LoVo (cell line): ENCODE data around the gene FCGBP.
"Not testable (repeated sequence)": the region's sequence is repeated elsewhere in the genome, so short reads cannot be mapped to it uniquely, and the experiment has no call there.

Experiments used
- DNase-seq: peaks from one replicate; pipeline ENCODE4 v3.0.0-alpha.2; 2016; ENCODE audit warnings: low spot score

Gene FCGBP

DNA sequence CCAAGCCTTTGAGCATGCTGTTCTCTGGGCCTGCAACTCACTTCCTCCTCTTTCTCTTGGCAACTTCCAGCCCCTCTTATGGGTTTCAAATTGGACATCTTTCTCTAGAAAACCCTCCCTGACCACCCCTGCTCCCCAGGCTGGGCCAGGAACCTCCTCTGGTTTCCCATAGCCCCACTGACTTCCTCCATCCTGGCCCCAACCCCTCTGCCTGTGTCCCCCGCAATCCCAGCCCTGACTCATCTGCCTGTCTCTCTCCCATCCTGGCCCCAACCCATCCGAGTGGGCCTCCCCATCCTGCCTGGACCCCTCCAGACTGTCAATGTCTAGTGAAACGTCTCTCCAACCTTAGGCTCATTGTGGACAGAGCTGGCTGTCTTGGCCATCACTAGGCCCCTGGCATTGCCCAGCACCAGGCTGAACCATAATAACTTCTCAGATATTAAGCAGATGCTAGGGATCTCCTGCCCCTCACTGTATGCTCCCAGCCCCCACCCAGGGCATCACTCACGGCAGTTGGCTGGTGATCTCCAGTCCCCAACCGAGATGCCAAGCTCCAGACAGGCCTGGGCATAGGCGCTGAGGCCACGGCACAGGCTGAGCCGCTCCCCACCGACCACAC is 16.8 kb downstream of the FCGBP start:
- DNase-seq, result no peak

DNA sequence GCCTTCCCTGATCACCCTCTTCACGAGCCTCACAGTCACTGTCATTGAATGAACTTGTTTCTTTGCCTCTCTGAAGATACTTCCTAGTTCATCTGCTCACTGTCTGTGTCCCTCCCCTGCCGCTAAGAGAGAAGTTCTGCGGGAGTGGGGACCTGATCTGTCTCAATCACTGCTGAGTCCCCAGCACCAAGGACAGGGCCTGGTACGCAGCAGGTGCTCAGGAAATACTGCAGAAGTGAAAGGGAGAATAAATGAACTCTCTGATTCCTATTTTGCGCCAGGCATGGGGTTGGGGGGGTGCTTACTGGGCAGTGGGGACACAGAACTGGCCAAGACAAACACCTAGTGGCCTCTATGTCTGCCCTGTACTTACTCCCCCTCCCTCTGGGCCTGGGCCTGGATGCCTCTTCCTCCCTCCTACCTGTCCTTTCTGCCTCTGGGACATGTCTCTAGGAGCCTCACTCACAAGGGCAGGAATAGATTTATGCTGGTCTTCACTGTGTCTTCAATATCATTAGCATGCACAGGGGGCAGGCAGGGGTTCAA is 17.5 kb downstream of the FCGBP start:
- no peak for DNase-seq

DNA sequence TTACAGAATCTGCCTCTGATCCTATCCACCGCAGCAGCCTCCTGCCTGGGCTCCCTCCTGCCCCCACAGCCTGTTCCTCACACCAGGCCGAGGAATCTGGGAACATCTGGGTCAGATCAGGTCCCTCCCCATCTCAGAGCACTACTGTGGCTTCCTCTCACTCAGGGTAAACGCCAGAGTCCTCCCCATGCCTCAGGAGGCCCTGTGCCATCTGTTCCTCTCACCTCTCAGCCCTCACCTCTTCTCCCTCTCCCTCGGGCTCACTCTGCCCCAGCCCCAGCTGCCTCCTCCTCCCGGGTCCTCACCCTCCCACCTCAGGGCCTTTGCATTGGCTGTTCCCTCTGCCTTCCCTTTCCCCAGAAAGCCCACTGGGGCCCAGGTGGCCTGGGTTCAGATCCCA is 18.2 kb downstream of the FCGBP start:
- no peak for DNase-seq

DNA sequence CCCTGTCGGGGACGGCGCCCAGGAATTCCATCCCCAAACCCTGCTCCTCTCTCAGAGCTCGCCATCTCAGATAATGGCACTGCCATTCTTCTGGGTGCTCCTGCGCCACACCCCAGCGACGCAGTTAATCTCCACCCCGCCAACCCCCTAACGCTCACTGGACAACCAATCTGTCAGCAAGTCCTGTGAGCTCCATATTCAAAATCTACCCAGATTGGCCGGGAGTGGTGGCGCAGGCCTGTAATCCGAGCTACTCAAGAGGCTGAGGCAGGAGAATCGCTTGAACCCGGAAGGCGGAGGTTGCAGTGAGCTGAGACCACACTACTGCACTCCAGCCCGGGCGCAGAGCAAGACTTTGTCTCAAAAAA is 18.6 kb downstream of the FCGBP start:
- no peak for DNase-seq

DNA sequence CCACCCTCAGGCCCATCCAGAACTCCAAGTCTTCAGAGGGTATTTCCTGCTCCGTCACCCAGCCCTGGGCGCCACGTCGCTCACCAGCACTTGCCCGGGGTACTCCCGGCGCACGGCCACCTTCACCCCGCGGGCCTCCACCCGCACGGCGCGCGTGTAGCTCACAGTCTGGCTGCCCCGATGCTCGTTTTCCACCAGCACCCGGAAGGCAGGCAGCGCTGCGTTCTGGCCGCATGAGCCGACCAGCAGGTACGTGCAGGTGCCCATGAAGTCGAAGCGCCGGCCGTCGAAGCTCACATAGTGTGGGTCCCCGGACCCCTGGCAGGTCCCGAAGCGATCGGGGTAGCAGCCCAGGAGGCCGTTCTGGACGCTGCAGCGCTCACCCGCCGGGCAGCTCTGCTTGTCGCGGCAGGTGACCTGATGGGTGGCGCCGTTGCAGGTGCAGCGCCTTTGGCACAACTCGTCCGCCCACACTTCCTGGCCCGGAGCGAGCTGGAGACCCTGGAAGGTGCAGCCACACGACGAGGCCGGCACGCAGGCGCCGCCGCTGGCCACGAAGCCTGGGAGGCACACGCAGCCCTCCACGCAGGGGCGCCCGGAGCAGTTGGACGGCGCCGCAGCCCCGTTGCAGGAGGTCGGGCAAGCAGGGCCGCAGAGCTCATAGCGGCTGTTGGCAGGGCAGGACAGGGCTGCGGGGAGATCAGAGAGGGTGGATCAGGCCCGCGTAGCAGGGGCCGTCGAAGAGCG is 19.2 kb downstream of the FCGBP start:
- no peak for DNase-seq

DNA sequence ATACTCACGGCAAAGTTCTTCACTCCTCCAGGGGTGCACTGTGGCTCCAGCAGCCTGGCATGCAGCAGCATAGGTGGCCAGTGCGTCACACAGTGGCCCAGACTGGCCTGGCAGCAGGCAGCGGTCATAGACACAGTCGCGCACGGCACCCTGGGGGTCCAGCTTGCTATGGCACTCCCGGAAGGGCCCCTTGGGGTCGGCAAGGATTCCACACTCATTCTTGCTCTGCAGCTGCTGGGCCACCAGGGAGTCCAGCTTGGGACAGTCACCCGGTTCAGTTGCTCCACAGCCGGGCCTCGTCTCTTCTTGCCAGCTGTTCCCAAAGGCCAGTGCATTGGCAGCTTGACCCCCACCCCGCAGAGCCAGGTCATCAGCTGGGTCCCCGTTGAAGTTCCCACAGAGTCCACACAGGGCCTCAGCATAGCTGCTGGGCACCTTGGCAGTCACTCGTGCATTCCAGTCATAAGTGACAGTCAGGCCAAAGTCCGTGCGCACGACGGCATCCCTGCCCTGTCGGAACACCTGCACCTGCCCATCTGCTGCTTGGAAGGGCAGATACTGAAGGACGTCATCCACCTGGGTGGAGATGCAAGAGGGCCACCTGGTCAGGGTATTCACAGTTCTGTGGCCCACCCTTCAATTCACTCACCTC is 20.6 kb downstream of the FCGBP start:
- DNase-seq, result no peak

DNA sequence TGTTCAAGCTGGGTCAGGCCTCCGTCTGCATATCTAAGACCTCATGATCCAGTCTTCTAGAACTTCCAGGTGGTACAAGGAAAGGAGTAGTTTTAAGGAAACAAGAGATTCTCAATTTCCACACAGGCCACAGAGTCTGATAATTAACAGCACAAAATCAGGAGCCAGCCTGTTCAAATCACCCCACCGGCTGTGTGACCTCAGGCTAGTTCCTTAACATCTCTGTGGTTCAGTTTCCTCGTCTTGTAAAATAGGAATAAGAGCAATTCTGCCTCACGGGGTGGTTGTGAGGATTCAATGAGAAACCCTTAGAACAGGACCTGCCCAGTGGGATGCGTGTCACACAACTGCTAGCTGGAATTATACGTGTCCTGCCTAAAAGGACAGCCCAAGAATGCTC is 25.6 kb downstream of the FCGBP start:
- no peak for DNase-seq

DNA sequence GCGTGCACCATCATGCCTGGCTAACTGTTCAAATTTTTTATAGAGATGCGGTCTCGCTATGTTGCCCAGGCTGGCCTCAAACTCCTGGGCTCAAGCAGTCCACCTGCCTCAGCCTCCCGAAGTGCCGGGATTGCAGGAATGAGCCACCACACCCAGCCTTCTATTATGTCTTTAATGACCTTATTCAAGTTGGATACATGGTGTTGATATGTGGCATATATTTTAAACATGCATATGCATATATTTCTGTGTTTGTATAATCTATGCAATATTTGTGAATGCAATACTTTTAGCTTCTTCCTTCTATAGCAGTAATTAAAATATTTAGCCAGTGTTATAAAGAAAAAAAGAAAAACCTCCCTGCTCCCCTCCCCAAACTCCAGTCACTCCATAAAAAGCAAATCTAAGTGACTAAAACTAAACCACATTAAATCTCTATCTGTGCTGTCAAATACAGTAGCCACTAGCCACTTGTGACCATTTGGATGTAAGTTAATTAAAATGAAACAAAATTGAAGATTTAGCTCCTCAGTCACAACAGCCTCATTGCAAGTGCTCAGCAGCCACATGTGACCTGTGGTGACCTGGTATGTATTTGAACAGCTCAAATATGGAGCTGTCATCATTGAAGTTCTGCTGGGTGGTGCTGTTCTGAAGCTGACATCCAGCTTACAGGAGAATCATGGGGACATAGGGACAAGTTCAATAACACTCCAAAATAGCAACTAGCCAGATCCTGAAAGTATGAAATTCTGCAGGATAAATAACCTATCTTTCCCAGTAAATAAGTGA is 27.4 kb downstream of the FCGBP start:
- DNase-seq, result no peak

DNA sequence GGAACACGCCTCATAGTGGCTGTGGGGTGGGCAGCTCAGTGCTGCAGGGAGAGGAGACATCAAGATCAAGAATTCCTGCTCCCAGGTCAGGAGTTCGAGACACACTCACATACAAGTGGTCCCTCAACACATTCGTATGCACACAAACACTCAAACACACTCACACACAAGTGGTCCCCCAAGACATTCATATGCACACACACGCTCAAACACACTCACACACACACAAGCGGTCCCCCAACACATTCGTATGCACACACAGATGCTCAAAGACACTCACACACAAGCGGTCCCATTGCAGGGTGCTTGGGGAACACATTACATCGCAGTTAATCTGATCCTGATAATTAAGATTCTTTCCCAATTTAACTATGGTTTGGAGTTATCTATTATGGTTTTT is 28.2 kb downstream of the FCGBP start:
- DNase-seq, result no peak

DNA sequence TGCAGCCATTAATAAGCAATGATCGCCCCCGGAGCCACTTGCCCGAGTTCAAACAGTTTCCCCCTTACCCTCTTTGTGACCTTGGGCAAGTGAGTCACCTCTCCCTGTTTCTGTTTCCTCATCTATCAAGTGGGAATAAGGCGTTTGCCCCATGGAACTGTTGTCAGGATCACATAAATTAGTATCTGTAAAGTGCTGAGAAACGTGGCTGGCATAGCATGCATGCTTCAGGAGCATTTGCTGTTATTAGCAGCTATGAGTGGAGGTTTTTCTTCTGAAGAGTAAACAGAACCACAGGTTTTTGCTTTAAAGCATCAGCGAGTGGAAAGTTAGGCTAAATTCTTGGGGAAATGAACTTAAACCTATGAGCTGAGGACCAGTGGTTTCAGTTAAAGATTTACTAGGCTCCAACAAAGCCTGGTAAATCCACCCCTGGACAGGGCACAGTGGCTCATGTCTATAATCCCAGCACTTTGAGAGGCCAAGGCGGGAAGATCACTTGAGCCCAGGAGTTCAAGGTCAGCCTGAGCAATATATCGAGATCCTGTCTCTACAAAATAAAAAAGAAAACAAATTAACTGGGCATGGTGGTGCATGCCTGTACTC is 30.8 kb downstream of the FCGBP start:
- DNase-seq, result not testable (repeated sequence)

DNA sequence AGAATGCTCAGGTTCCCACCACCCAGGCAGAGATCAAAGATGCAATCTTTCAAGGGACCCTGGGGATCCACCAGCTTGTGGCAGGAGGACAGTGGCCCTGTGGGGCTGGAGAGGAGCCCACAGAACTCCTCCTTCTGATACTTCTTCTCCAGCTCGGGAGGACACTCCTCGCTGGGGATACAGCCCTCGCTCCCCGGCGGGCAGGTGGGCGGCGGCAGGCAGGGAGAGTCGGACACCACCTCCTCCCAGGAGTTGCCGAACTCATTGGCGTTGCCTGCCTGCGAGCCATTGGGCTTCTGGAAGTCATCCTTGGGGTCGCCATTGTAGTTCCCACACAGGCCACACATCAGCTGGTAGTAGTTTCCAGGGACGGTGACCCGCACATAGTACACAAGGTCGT is 32.1 kb downstream of the FCGBP start:
- not testable (repeated sequence) for DNase-seq

DNA sequence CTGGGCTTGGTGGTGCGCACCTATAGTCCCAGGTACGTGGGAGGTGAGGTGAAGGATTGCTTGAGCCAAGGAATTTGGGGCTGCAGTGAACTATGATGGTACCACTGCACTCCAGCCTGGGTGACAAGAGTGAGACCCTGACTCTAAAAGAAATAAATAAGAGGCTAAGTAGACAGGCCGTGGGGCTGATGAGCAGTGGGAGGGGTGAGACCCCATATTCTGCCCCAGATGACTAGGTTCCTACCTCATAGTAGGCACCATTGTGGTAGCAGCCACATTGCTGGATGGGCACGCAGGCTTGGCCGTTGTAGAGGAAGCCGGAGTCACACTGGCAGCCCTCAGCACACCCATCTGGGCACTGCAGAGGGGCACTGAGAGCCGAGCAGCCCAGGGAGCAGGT is 32.8 kb downstream of the FCGBP start:
- not testable (repeated sequence) for DNase-seq

DNA sequence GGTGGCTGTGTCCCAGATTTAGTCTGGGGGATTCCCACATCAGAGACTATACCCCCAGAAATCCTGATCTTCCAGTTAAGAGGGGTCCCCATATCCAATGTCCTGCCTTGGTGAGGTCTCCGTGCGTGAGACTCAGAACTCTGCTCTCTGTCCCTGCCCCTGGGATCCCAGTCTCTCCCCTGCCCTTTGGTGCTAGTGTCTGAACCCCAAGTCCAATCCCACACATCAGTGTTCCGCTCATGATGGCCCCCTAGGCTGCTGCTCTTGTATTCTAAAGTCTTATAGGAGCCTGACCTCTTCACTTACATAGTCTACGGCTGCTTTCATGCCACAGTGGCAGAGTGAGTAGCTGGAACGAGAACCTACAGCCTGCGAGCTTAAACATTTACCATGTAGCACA is 35.6 kb downstream of the FCGBP start:
- DNase-seq, result not testable (repeated sequence)

DNA sequence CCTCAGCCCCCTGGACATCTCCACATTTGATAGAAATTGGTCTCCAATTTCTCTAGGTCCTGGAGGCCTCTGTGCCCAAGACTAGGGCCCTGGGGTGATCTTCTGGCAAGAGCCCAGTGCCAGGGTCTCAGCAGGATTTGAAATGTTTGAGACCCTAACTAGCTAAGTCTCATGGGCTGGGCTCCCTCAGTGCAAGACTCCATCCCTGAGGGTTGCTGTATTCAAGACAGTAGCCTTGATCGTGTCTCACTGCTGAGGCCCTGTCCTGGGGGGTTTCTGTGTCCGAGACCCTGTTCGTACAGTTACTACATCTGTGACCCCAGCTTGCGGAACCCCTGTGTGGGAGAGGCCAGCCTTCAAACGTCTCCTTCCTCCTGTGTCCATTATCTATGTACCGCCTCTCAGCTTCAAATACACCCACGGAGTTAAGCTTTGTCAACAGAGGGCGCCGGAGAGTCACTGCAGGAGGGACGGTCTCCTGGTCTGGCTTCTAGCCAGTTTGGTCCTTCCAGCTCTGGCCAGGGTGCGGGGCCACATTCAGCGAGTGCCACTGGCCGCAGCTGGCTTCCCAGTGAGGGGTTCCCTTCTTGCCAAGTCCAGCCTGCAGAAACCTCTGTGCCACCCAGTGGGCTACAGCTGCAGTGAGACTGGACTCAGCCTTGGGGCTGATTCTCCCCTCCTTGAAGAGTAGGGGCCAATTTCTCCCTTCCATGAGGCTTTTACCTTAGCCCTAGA is 36.8 kb downstream of the FCGBP start:
- DNase-seq, result peak; percentile 56

DNA sequence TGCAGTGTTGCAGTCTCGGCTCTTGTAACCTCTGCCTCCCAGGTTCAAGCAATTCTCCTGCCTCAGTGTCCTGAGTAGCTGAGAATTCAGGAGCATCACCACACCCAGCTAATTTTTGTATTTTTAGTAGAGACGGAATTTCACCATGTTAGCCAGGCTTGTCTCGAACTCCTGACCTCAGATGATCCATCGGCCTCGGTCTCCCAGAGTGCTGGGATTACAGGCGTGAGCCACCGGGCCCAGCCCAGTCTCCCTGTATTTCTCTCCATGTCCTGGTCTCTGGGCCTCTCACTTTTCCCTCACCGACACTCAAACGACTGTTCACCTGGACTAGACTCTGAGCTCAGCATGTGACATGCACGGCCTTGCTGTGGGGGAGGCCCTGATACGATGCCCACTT is 39.3 kb downstream of the FCGBP start:
- not testable (repeated sequence) for DNase-seq

DNA sequence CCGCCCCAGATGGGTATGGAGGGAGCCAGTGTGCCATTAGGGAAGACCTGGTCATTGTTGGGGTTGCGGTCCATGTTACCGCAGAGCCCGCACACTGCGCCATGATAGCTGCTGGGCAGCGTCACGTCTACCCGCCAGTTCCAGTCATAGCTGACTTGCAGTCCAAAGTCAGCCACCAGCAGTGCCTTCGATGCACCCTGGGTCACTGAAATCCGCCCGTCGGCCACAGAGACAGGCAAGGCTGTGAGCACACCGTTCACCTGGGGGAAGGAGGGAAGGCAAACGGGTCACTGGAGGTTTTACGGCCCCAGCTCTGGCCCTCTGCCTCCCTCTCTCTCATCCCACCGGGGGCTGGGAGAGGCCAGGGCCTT is 40.2 kb downstream of the FCGBP start:
- not testable (repeated sequence) for DNase-seq

DNA sequence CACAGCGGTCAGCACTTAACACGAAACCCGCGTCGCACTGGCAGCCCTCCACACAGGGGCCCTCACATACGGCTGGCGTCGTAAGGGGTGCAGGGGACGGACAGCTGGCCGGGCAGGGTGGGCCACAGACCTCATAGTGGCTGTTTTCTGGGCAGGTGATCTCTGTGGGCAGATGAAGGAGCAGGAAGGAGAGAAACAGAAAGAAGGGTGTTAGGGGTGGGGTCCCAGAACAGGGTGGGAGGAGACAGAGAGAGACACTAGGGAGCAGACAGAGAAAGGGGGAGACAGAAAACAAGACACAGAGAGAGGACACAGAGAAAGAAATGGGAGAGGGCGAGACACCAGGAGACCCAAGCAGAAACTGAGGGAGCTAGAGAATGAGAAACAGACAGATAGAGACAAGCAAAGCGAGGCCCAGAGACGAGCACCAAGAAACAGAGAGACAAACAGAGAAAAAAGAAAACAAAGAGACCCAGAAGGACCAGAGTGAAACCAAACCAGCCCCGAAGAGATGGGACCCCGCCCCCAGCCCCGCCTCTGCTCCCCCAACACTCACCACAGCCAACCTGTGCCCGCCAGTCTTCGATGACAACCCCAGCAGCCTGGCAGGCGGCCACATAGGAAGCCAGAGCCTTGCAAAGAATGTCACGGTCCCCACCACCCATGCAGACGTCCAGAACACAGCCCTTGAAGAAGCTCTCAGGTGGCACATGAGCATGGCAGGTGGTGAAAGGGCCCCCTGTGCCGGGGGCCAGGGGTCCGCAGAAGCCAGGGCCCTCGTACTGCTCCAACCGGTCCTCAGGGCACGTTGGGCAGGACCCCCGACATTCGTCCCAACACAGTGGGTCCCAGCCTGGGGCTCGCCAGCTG is 40.8 kb downstream of the FCGBP start:
- DNase-seq, result not testable (repeated sequence)

DNA sequence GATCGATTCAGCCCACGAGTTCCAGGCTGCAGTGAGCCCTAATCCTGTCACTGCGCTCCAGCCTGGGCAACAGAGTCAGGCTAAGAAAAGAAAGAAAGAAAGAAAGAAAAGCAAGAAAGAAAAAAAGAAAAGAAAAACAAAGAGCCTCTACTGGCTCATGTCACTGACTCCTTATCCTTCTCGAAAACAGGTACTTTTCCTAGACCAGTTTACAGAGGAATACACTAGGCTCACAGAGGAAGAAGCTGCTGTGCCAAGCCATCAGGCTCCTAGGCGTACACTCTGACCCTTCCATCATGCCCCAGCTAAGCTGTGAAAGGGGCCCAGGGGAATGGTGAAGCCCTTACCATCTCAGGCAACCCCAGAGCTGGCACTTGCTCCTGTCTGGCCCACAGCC is 41.9 kb downstream of the FCGBP start:
- not testable (repeated sequence) for DNase-seq

DNA sequence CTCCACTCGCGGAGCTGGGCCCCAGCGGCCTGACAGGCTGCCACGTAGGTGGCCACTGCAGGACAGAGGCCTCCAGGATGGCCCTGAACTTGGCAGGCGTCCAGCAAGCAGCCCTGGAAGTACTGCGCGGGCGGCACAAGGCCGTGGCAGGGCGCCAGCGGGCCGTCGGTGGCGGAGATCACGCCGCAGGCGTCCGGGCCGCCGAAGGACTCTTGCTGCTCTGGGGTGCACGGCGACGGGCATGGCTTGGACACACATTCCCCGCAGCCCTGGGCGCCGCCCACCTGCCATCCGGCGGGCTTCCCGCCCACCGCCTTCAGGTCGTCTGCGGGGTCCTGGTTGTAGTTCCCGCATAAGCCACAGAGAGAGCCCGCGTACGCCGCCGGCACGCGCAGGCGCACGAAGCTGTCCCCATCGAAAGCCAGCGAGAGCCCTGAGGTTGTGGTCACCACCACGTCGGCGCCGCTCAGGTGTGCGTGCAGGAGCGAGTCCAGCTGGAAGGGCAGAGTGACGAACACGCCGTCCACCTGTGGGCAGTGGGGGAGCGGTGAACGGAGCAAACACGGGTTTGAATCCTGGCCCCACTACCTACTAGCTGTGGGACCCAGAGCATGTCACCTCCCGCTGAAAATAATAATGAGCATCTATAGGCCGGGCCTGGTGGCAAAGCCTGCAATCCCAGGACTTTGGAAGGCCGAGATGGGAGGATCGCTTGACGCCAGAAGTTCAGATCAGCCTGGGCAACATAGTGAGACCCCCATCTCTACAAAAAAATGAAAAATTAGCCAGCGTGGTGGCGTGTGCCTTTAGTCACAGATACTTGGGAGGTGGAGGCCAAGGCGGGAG is 42.6 kb downstream of the FCGBP start:
- DNase-seq, result not testable (repeated sequence)
